Activated T-cell treated with anti-CD3 and anti-CD28 coated beads, Interleukin-2, amount 50 U/mL, for 72 hours (primary cell): ENCODE measurements around the gene CLDN1. TPM values are rescaled to one million over a fixed set of nuclear protein-coding genes. Genes with fewer than 3 reads are reported as not detected.

Source experiments
- ATAC-seq, 2 donors: fragments of 150-1000 bp; cut with Tn5 transposase; replicated peaks in 1 of 2; 2 replicates each; pipeline ENCODE4 v1.10.0; 2021; ENCODE audit warnings: moderate library complexity in 2 of 2, mild to moderate bottlenecking in 1 of 2
- DNase-seq, 2 donors: peaks; one replicate each; pipeline ENCODE4 v3.0.0; 2021 to 2022; ENCODE audit warnings: mixed read lengths in 1 of 2
- H3K27ac Mint-ChIP-seq: one replicate; pipeline ENCODE4 v1.8.0; 2022; ENCODE audit warnings: mild to moderate bottlenecking, moderate library complexity, mixed read lengths
- H3K27me3 Mint-ChIP-seq: one replicate; pipeline ENCODE4 v1.8.0; 2022; ENCODE audit warnings: low read depth, mixed read lengths
- H3K36me3 Mint-ChIP-seq, 2 donors: one replicate each; pipeline ENCODE4 v1.8.0; 2022; ENCODE audit warnings: mixed read lengths in 2 of 2, mild to moderate bottlenecking in 1 of 2; ENCODE audit not compliant: insufficient read depth in 2 of 2
- H3K4me1 Mint-ChIP-seq: one replicate; pipeline ENCODE4 v1.8.0; 2022; ENCODE audit warnings: low read depth, mixed read lengths
- H3K4me3 Mint-ChIP-seq, 2 donors: one replicate each; pipeline ENCODE4 v1.8.0; 2022; ENCODE audit warnings: mild to moderate bottlenecking in 2 of 2, mixed read lengths in 2 of 2, moderate library complexity in 2 of 2
- H3K9me3 Mint-ChIP-seq, 2 donors: one replicate each; pipeline ENCODE4 v1.8.0; 2022; ENCODE audit warnings: mixed read lengths in 2 of 2
- total RNA-seq, 2 donors: library from RNA; stranded (reverse); gene quantifications; one replicate each; pipeline ENCODE4 v1.2.3, GENCODE V29; 2022

CLDN1 gene
- total RNA-seq, 2 donors from 2014 or later: 1.6 to 12.3 TPM

GRCh38 chr3:190323246-190323626 is 990 bp upstream of the CLDN1 start:
- Mint-ChIP-seq H3K27ac (no peak overlapping the region), H3K27me3 (peaks cover 54% of the 10 kb centered on the region), H3K36me3 (no peaks in the 10 kb centered on the region), H3K4me3 (peak overlapping the region; percentile 59 to 87), H3K9me3 (no peaks in the 10 kb centered on the region), H3K4me1 (peaks cover 42% of the 10 kb centered on the region)
- DNase-seq: no peak
- no peak for ATAC-seq

- Mint-ChIP-seq H3K36me3 (no peaks in the 10 kb centered on the region), H3K27me3 (peaks cover 54% of the 10 kb centered on the region), H3K27ac (no peak overlapping the region), H3K4me1 (peaks cover 48% of the 10 kb centered on the region), H3K4me3 (peak overlapping the region; percentile 59 to 87), H3K9me3 (no peaks in the 10 kb centered on the region)
- DNase-seq (no peak), ATAC-seq (no peak)
Observed at GRCh38 chr3:190322604-190323245, 479 bp upstream of the CLDN1 start.

- DNase-seq: no peak
- H3K9me3 Mint-ChIP-seq: no peaks in the 10 kb centered on the region
- H3K27ac Mint-ChIP-seq: no peak overlapping the region
- no peak for ATAC-seq
- H3K27me3 Mint-ChIP-seq: peaks cover 45% of the 10 kb centered on the region
- H3K4me3 Mint-ChIP-seq: peak overlapping the region; percentile 85 to 87
- H3K4me1 Mint-ChIP-seq: peaks cover 49% of the 10 kb centered on the region
- no peaks in the 10 kb centered on the region for H3K36me3 Mint-ChIP-seq
Observed at GRCh38 chr3:190320594-190321362, 1.5 kb downstream of the CLDN1 start.

GRCh38 chr3:190319660-190320059 is 2.6 kb downstream of the CLDN1 start:
- H3K27me3 Mint-ChIP-seq: peaks cover 46% of the 10 kb centered on the region
- ATAC-seq (peak; percentile 79 to 80), DNase-seq (peak; percentile 43 to 83)
- no peaks in the 10 kb centered on the region for H3K9me3 Mint-ChIP-seq
- peak overlapping the region; percentile 79 for H3K27ac Mint-ChIP-seq
- H3K4me1 Mint-ChIP-seq: peaks cover 43% of the 10 kb centered on the region
- H3K36me3 Mint-ChIP-seq: no peaks in the 10 kb centered on the region
- H3K4me3 Mint-ChIP-seq: peak overlapping the region; percentile 11 to 87

- Mint-ChIP-seq H3K4me3 (peak overlapping the region; percentile 15 to 87), H3K9me3 (no peaks in the 10 kb centered on the region), H3K4me1 (peaks cover 43% of the 10 kb centered on the region), H3K36me3 (no peaks in the 10 kb centered on the region), H3K27me3 (peaks cover 43% of the 10 kb centered on the region), H3K27ac (peak overlapping the region; percentile 7)
- DNase-seq: peak in 1 of 2 donors; percentile 17
- peak; percentile 25 to 37 for ATAC-seq
Observed at GRCh38 chr3:190318666-190319065, 3.6 kb downstream of the CLDN1 start.

GRCh38 chr3:190314741-190315140 is 7.5 kb downstream of the CLDN1 start:
- peaks cover 28% of the 10 kb centered on the region for H3K27me3 Mint-ChIP-seq
- no peak for DNase-seq
- peaks cover 0 to 4% of the 10 kb centered on the region in 2 donors for H3K36me3 Mint-ChIP-seq
- H3K27ac Mint-ChIP-seq: no peak overlapping the region
- peaks cover 22% of the 10 kb centered on the region for H3K4me1 Mint-ChIP-seq
- no peak overlapping the region for H3K4me3 Mint-ChIP-seq
- H3K9me3 Mint-ChIP-seq: no peaks in the 10 kb centered on the region
- ATAC-seq: no peak

GRCh38 chr3:190309414-190309813 is 12.8 kb downstream of the CLDN1 start:
- H3K27ac Mint-ChIP-seq: no peak overlapping the region
- no peaks in the 10 kb centered on the region for H3K9me3 Mint-ChIP-seq
- no peak overlapping the region for H3K4me3 Mint-ChIP-seq
- peaks cover 34% of the 10 kb centered on the region for H3K4me1 Mint-ChIP-seq
- peaks cover 0 to 4% of the 10 kb centered on the region in 2 donors for H3K36me3 Mint-ChIP-seq
- DNase-seq: no peak
- ATAC-seq: no peak
- H3K27me3 Mint-ChIP-seq: peaks cover 8% of the 10 kb centered on the region

- H3K36me3 Mint-ChIP-seq: peaks cover 0 to 4% of the 10 kb centered on the region in 2 donors
- H3K9me3 Mint-ChIP-seq: no peaks in the 10 kb centered on the region
Observed at GRCh38 chr3:190308154-190308553, 14.1 kb downstream of the CLDN1 start.

GRCh38 chr3:190307164-190307545 is 15.1 kb downstream of the CLDN1 start:
- Mint-ChIP-seq H3K36me3 (no peaks in the 10 kb centered on the region), H3K27me3 (no peaks in the 10 kb centered on the region), H3K27ac (peak overlapping the region; percentile 39), H3K4me1 (peaks cover 37% of the 10 kb centered on the region), H3K9me3 (no peaks in the 10 kb centered on the region), H3K4me3 (peak overlapping the region; percentile 9 to 55)
- ATAC-seq: peak in 1 of 2 donors; percentile 2
- no peak for DNase-seq

More at GRCh38 chr3:190308154-190308553, 14.1 kb downstream of the CLDN1 start:
- ATAC-seq (no peak), DNase-seq (no peak)
- H3K27me3 Mint-ChIP-seq: peaks cover 8% of the 10 kb centered on the region
- H3K4me1 Mint-ChIP-seq: peaks cover 36% of the 10 kb centered on the region
- H3K27ac Mint-ChIP-seq: no peak overlapping the region
- H3K4me3 Mint-ChIP-seq: no peak overlapping the region

GRCh38 chr3:190306513-190307163 is 15.6 kb downstream of the CLDN1 start:
- peak; percentile 98 for ATAC-seq
- peaks cover 43% of the 10 kb centered on the region for H3K4me1 Mint-ChIP-seq
- peak overlapping the region; percentile 39 for H3K27ac Mint-ChIP-seq
- H3K27me3 Mint-ChIP-seq: no peaks in the 10 kb centered on the region
- H3K9me3 Mint-ChIP-seq: no peaks in the 10 kb centered on the region
- peak; percentile 12 to 25 for DNase-seq
- H3K4me3 Mint-ChIP-seq: peak overlapping the region; percentile 9 to 55
- no peaks in the 10 kb centered on the region for H3K36me3 Mint-ChIP-seq

- Mint-ChIP-seq H3K4me3 (peak overlapping the region; percentile 9 to 55), H3K4me1 (peaks cover 49% of the 10 kb centered on the region), H3K27me3 (no peaks in the 10 kb centered on the region), H3K9me3 (no peaks in the 10 kb centered on the region), H3K27ac (peak overlapping the region; percentile 1), H3K36me3 (no peaks in the 10 kb centered on the region)
- no peak for DNase-seq
- ATAC-seq: peak; percentile 23 to 29
Observed at GRCh38 chr3:190306026-190306425, 16.2 kb downstream of the CLDN1 start.

- ATAC-seq (no peak), DNase-seq (no peak)
- peaks cover 54% of the 10 kb centered on the region for H3K4me1 Mint-ChIP-seq
- peaks cover 5% of the 10 kb centered on the region for H3K27me3 Mint-ChIP-seq
- no peak overlapping the region for H3K4me3 Mint-ChIP-seq
- H3K36me3 Mint-ChIP-seq: no peaks in the 10 kb centered on the region
- H3K27ac Mint-ChIP-seq: no peak overlapping the region
- no peaks in the 10 kb centered on the region for H3K9me3 Mint-ChIP-seq
Observed at GRCh38 chr3:190305406-190305805, 16.8 kb downstream of the CLDN1 start.

GRCh38 chr3:190303884-190304283 is 18.4 kb downstream of the CLDN1 start:
- Mint-ChIP-seq H3K4me3 (no peak overlapping the region), H3K36me3 (no peaks in the 10 kb centered on the region), H3K27ac (no peak overlapping the region), H3K27me3 (peaks cover 15% of the 10 kb centered on the region), H3K4me1 (peaks cover 61% of the 10 kb centered on the region), H3K9me3 (no peaks in the 10 kb centered on the region)
- no peak for DNase-seq
- no peak for ATAC-seq
